Liver (tissue), 3 donors: Measurements from ENCODE around the gene PRKCH.

ENCODE experiments used
- FOXA1 ChIP-seq: IDR thresholded peaks from 2 replicates; pipeline ENCODE4 v1.6.1; 2016; ENCODE audit warnings: antibody characterized with exemption
- RXRA ChIP-seq, 2 donors: IDR thresholded peaks; 2 replicates each; pipeline ENCODE4 v1.6.1; 2017 to 2018; ENCODE audit warnings: antibody characterized with exemption in 2 of 2, mild to moderate bottlenecking in 1 of 2
- TF ChIP-seq, protein P1 (sequence below): fragments of 150-350 bp; IDR thresholded peaks from 2 replicates; pipeline ENCODE4 v1.5.1; 2017; ENCODE audit warnings: improper control_type of control experiment, low read depth, low read length; ENCODE audit not compliant: missing input control
- TF ChIP-seq, protein P2 (sequence below): IDR thresholded peaks from 2 replicates; pipeline ENCODE4 v1.6.1; 2016; ENCODE audit warnings: antibody characterized with exemption
- donor health status: healthy.
- donor health status: healthy.

DNA sequence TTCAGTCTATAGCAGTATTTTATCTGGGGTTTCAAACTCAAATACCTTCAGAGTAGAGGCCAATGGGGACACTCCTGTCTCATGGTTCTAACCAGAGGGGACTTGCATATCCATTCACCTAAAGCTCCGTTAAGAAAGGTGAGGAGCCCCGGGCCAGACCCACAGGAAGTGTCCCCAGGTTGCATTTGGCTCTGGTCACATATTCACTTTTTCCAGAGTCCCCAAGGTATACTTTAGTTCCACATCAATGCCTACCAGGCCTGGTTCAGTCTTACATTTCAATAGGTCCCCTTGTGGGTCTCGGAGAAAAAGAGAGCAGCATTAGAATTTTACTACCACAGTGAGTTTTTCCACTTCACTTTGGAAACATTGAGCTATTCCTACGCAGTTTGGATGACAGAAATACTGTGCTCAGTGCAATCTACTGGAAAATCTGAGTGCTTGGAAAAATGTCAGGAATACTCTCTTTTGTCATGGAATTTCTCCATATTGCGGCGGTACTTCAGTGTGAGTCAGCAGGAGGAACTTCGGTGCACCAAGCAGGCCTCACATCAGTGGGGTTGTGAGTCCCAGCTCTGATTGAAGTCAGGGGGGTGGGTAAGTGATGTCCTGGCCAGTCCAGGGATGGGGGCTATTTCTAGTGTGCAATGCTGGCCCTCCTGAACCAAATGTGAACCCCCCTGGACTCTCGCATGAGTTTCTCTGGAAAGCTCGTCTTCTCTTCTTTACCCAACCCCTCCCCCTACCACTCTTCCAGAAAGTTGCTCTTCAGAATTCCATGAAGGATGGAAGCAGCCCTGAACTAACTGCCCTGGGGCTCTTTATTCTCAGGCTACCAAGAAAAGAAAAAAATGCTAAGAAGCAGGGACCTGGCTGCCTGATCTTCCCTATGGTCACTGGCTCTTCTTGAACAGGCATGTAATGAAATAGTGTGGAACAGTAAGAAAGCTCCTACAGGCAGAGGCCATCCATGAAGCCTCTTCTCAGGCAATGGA is 184.7 kb downstream of the PRKCH start:
- TF ChIP-seq, protein P1, sequence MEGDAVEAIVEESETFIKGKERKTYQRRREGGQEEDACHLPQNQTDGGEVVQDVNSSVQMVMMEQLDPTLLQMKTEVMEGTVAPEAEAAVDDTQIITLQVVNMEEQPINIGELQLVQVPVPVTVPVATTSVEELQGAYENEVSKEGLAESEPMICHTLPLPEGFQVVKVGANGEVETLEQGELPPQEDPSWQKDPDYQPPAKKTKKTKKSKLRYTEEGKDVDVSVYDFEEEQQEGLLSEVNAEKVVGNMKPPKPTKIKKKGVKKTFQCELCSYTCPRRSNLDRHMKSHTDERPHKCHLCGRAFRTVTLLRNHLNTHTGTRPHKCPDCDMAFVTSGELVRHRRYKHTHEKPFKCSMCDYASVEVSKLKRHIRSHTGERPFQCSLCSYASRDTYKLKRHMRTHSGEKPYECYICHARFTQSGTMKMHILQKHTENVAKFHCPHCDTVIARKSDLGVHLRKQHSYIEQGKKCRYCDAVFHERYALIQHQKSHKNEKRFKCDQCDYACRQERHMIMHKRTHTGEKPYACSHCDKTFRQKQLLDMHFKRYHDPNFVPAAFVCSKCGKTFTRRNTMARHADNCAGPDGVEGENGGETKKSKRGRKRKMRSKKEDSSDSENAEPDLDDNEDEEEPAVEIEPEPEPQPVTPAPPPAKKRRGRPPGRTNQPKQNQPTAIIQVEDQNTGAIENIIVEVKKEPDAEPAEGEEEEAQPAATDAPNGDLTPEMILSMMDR, result no peak
- TF ChIP-seq, protein P2, sequence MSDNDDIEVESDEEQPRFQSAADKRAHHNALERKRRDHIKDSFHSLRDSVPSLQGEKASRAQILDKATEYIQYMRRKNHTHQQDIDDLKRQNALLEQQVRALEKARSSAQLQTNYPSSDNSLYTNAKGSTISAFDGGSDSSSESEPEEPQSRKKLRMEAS, result no peak
- no peak for TF ChIP-seq FOXA1
- TF ChIP-seq RXRA (IDR thresholded peaks at IDR 0.05), result no peak
